Fibroblast of lung (primary cell): ENCODE measurements around the gene CSGALNACT2.

Source experiments
- EZH2 ChIP-seq: IDR thresholded peaks from 2 replicates; pipeline ENCODE4 v1.5.1; 2012; ENCODE audit warnings: low read length, control low read depth, mild to moderate bottlenecking; ENCODE audit errors: missing control alignments
- TF ChIP-seq, protein P1 (sequence below), 2 donors: IDR thresholded peaks in 1 of 2; conservative IDR thresholded peaks in 1 of 2; 1 replicate in 1 of 2; 2 replicates in 1 of 2; pipeline ENCODE4 v1.5.1; 2011 to 2012; ENCODE audit warnings: low read length in 2 of 2, control low read depth in 1 of 2, inconsistent platforms in 1 of 2, low read depth in 1 of 2, mild to moderate bottlenecking in 1 of 2

DNA sequence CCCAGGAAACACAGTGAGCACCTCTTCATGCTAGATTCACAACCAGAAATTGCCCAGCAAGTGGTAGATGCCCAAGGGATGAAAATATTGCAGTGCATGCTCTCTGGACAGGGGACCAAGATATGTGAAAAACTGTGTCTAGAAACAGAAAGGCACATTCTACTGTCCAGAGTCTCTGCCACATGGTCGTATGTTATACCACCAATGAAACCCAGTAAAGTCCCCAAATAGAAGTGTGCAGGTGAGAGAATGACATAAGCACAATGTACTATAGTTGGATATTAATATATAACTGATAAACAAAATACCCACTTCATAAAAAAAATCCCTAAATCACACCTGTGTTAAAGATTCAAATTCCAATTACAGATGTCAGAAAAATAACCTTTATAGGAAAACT is 84.8 kb downstream of the CSGALNACT2 start:
- no peak for TF ChIP-seq EZH2
- TF ChIP-seq, protein P1, sequence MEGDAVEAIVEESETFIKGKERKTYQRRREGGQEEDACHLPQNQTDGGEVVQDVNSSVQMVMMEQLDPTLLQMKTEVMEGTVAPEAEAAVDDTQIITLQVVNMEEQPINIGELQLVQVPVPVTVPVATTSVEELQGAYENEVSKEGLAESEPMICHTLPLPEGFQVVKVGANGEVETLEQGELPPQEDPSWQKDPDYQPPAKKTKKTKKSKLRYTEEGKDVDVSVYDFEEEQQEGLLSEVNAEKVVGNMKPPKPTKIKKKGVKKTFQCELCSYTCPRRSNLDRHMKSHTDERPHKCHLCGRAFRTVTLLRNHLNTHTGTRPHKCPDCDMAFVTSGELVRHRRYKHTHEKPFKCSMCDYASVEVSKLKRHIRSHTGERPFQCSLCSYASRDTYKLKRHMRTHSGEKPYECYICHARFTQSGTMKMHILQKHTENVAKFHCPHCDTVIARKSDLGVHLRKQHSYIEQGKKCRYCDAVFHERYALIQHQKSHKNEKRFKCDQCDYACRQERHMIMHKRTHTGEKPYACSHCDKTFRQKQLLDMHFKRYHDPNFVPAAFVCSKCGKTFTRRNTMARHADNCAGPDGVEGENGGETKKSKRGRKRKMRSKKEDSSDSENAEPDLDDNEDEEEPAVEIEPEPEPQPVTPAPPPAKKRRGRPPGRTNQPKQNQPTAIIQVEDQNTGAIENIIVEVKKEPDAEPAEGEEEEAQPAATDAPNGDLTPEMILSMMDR (conservative IDR thresholded peaks at IDR 0.05 in 1 of 2, IDR thresholded peaks at IDR 0.05 in 1 of 2; ENCODE audit: low read depth in 1 of 2, low read length in 2 of 2): no peak
